ENCODE measurements around the gene NAA38.
A peak's percentile ranks its signal among the peaks of the same experiment; 100 is the strongest.

NAA38 gene

GRCh38 chr17:7856811-7857712 lies at the start of gene NAA38:
Gene NAA38, minus strand, starts transcription at chr17:7857559. Its CDS starts 96 bp downstream, at chr17:7857463.
- peak; percentile 92 for DNase-seq
- peak; percentile 90 for ATAC-seq

GRCh38 chr17:7903154-7904103 lies 46.1 kb upstream of the NAA38 start:
- ATAC-seq = no peak
- DNase-seq = no peak

GRCh38 chr17:7897773-7898172 lies 40.4 kb upstream of the NAA38 start:
- DNase-seq = no peak
- peak; percentile 73 for ATAC-seq

GRCh38 chr17:7897090-7897489 lies 39.7 kb upstream of the NAA38 start:
- ATAC-seq (no peak), DNase-seq (no peak)

GRCh38 chr17:7894866-7895265 lies 37.5 kb upstream of the NAA38 start:
- DNase-seq = no peak
- ATAC-seq = no peak

- no peak for ATAC-seq
- no peak for DNase-seq
Measured at GRCh38 chr17:7894226-7894625, 36.9 kb upstream of the NAA38 start.

- DNase-seq (no peak), ATAC-seq (no peak)
Measured at GRCh38 chr17:7893187-7893880, 36.0 kb upstream of the NAA38 start.

- no peak for ATAC-seq
- peak; percentile 62 for DNase-seq
Measured at GRCh38 chr17:7889166-7889955, 32.0 kb upstream of the NAA38 start.

GRCh38 chr17:7888184-7888920 lies 31.0 kb upstream of the NAA38 start, which contains the start of gene CHD3:
Gene CHD3, plus strand, starts transcription at chr17:7888789. Its CDS starts 212 bp downstream, at chr17:7889001.
- ATAC-seq (peak; percentile 20), DNase-seq (peak; percentile 66)

GRCh38 chr17:7887482-7888183 lies 30.3 kb upstream of the NAA38 start:
- ATAC-seq (peak; percentile 74), DNase-seq (peak; percentile 85)

GRCh38 chr17:7887038-7887481 lies 29.7 kb upstream of the NAA38 start:
- no peak for ATAC-seq
- no peak for DNase-seq

GRCh38 chr17:7886227-7887037 lies 29.1 kb upstream of the NAA38 start:
- DNase-seq (peak; percentile 73), ATAC-seq (peak; percentile 7)

GRCh38 chr17:7885367-7886226 lies 28.2 kb upstream of the NAA38 start:
- ATAC-seq = peak; percentile 8
- peak; percentile 66 for DNase-seq

- no peak for ATAC-seq
Measured at GRCh38 chr17:7884581-7885366, 27.4 kb upstream of the NAA38 start.

GRCh38 chr17:7883781-7884386 lies 26.5 kb upstream of the NAA38 start:
- ATAC-seq (no peak), DNase-seq (no peak)

More at GRCh38 chr17:7884581-7885366, 27.4 kb upstream of the NAA38 start:
- peak; percentile 44 for DNase-seq

- ATAC-seq (no peak), DNase-seq (no peak)
Measured at GRCh38 chr17:7882629-7883028, 25.3 kb upstream of the NAA38 start.

- ATAC-seq (no peak), DNase-seq (no peak)
Measured at GRCh38 chr17:7882068-7882467, 24.7 kb upstream of the NAA38 start.
